Neural cell (in vitro differentiated cells): Measurements from ENCODE around the gene GCLM.

Experiments
- CTCF ChIP-seq: fragments of 450-650 bp; IDR thresholded peaks from 2 replicates; pipeline ENCODE4 v1.5.1; 2014; ENCODE audit warnings: antibody characterized with exemption, mild to moderate bottlenecking, moderate library complexity; ENCODE audit not compliant: poor library complexity, severe bottlenecking
- EP300 ChIP-seq: fragments of 450-650 bp; conservative IDR thresholded peaks from 2 replicates; pipeline ENCODE4 v1.6.1; 2014; ENCODE audit warnings: antibody characterized with exemption, mild to moderate bottlenecking, moderate library complexity; ENCODE audit not compliant: poor library complexity, severe bottlenecking
- EZH2 ChIP-seq: fragments of 200-600, 300-800 bp; shearing (Covaris generic), sonication (generic); IDR thresholded peaks from 2 replicates; pipeline ENCODE4 v1.6.1; 2014; ENCODE audit warnings: antibody characterized with exemption, low read length, borderline replicate concordance, mild to moderate bottlenecking; ENCODE audit not compliant: insufficient read depth, poor library complexity, severe bottlenecking
- MXI1 ChIP-seq: fragments of 450-650 bp; conservative IDR thresholded peaks from 2 replicates; pipeline ENCODE4 v1.6.1; 2014; ENCODE audit warnings: antibody characterized with exemption, mild to moderate bottlenecking; ENCODE audit not compliant: poor library complexity, severe bottlenecking
- POLR2AphosphoS5 ChIP-seq: IDR thresholded peaks from 2 replicates; pipeline ENCODE4 v1.6.1; 2012
- RAD21 ChIP-seq: fragments of 450-650 bp; conservative IDR thresholded peaks from 2 replicates; pipeline ENCODE4 v1.6.1; 2014; ENCODE audit warnings: antibody characterized with exemption, mild to moderate bottlenecking, moderate library complexity
- SMC3 ChIP-seq: fragments of 450-650 bp; conservative IDR thresholded peaks from 2 replicates; pipeline ENCODE4 v1.6.1; 2014; ENCODE audit warnings: antibody characterized with exemption, mild to moderate bottlenecking, moderate library complexity; ENCODE audit not compliant: poor library complexity
- TAF1 ChIP-seq: IDR thresholded peaks from 2 replicates; pipeline ENCODE4 v1.6.1; 2012; ENCODE audit warnings: low read depth
- TF ChIP-seq, protein P1 (sequence below): IDR thresholded peaks from 2 replicates; pipeline ENCODE4 v1.6.1; 2012; ENCODE audit warnings: borderline replicate concordance

DNA sequence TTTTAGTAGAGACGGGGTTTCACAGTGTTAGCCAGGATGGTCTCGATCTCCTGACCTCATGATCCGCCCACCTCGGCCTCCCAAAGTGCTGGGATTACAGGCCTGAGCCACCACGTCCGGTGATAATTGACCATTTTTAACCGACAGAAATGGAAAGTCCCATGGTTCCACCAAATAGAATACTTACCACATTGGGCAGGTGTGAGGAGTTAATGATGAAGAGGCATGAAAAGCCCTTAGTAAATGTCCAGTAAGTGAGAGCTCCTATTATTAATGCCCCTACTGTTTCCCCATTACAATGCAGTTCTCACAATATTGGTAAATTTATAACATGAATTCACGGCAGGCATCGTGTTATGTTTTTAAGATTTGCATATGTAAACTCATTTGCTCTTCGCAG, 8.1 kb upstream of the GCLM start:
- TF ChIP-seq CTCF (no peak), MXI1 (no peak), EZH2 (no peak), POLR2AphosphoS5 (no peak), EP300 (no peak), SMC3 (no peak), TAF1 (no peak), RAD21 (no peak)
- TF ChIP-seq, protein P1, sequence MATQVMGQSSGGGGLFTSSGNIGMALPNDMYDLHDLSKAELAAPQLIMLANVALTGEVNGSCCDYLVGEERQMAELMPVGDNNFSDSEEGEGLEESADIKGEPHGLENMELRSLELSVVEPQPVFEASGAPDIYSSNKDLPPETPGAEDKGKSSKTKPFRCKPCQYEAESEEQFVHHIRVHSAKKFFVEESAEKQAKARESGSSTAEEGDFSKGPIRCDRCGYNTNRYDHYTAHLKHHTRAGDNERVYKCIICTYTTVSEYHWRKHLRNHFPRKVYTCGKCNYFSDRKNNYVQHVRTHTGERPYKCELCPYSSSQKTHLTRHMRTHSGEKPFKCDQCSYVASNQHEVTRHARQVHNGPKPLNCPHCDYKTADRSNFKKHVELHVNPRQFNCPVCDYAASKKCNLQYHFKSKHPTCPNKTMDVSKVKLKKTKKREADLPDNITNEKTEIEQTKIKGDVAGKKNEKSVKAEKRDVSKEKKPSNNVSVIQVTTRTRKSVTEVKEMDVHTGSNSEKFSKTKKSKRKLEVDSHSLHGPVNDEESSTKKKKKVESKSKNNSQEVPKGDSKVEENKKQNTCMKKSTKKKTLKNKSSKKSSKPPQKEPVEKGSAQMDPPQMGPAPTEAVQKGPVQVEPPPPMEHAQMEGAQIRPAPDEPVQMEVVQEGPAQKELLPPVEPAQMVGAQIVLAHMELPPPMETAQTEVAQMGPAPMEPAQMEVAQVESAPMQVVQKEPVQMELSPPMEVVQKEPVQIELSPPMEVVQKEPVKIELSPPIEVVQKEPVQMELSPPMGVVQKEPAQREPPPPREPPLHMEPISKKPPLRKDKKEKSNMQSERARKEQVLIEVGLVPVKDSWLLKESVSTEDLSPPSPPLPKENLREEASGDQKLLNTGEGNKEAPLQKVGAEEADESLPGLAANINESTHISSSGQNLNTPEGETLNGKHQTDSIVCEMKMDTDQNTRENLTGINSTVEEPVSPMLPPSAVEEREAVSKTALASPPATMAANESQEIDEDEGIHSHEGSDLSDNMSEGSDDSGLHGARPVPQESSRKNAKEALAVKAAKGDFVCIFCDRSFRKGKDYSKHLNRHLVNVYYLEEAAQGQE: no peak
